ENCODE data around the gene ZMIZ1.

ZMIZ1 gene

GRCh38 chr10:79178614-79179163 is 109.9 kb downstream of the ZMIZ1 start:
- no peak for DNase-seq

DNA sequence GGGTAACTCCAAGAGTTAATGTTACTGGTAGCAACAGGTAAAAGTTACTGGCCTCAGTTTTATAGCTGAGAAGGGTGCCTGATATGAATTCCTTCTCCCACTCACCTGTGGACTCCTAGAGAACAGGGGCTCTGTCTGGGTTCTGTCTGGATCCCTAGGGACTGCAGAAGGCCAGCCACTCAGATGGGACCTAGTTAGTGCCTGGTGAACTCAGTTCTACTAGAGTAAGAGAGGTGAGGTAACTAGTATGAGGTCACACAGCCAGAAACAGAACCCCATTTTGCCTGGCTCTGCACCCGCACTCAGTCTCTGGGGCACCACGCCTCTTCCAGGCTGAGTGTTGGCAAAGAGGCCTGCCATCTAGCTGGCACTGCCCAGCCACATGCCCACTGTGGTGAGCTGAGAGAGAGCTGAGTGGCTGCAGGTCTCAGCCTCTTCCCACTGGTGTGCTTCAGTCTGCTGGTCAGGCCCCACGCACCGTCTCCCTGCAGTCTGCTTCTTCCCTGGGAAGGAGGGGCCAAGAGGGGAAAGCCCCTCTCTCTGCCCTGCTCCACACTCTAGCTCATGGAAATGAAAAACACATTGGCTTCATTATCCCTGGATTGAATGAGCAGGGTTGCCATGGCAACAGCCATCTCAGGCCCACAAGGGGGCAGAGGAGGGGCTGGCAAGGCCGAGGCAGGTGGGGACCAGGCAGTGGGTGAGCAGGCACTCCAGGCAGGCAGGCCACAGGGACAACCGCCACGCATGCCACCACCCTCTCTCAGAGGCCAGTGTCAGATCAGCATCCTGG is 110.6 kb downstream of the ZMIZ1 start:
- no peak for DNase-seq

- DNase-seq = no peak
Observed at GRCh38 chr10:79179957-79180309, 111.2 kb downstream of the ZMIZ1 start.

DNA sequence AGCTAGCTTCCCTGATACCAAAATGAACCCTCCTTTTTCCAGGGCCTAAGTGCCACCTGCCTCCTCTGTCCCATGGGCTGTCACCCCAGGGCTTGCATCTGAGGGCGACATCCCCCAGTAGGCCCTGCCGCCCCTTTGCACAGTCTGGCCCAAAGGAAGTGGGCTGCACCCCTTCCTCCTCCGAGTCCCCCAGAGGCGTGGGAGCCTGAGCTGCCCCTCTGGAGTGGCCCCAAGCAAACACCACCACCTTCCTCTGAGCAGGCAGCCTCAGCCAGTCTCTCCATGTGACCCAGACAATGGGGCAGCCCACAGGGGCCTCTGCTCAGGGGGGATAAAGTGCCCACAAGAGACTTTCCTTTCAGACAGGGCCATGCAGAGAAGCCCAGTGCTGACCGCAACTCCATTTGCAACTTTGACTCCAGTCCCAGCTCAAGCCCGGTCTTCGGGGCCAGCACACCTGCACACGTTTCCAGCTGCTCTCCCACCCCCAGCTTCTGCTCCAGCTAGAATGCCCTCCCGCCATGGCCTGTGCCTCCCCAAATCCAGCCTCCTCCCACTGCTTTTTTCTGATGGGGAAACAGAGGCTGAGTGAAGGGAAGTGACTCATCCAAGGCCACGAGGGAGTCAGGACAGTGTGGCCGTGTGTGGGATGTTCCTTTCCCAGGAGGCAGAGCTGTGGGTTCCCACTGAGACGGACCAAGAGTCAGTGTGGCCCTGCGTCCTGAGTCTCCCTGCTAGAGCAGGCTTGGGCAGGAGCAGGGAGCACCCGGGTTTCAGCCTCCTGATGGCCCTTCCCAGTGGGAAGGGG is 111.9 kb downstream of the ZMIZ1 start:
- no peak for DNase-seq

GRCh38 chr10:79181227-79181626 is 112.5 kb downstream of the ZMIZ1 start:
- DNase-seq = no peak

- DNase-seq = no peak
Observed at GRCh38 chr10:79181698-79182521, 113.1 kb downstream of the ZMIZ1 start.

GRCh38 chr10:79182781-79183467 is 114.2 kb downstream of the ZMIZ1 start:
- no peak for DNase-seq

DNA sequence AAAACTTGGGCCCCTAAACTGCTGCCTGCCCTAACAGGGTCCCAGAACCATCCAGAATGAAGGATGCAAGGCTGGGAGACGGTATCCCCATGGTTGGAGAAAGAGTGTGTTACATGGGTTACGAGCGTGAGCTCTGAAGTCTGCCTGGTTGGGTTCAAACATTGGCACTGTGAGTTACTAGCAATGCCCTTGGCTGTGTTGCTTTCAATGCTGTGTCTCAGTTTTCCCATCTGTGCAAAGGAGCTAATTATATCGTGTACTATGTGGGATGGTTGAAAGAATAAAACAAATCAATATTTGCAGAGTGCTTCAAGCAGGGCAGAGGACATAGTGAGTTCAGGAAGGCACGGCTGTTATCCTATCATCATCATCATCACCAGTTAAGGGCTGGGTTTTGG is 114.7 kb downstream of the ZMIZ1 start:
- DNase-seq = no peak

GRCh38 chr10:79184145-79184625 is 115.4 kb downstream of the ZMIZ1 start:
- DNase-seq = no peak

DNA sequence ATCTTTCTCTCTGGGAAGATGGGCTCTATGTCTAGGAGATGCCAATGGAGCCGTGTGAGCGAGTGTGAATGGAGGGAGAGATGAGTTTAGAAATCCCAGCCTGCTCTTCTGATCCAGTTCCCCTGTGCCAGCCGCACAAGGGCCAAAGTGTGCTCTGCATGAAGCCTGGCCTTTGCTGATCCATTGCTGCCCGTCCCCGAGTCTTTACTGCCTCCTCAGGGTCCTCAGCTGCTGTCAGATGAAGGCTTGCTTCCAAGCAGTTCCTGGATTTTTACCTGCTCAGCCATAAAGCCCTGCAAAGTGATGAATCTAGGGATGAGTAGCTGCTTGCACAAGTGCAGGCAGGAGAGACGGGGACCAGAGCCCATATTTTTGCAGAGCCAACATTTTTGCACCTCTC is 115.9 kb downstream of the ZMIZ1 start:
- DNase-seq = no peak

- no peak for DNase-seq
Observed at GRCh38 chr10:79185067-79185774, 116.5 kb downstream of the ZMIZ1 start.

DNA sequence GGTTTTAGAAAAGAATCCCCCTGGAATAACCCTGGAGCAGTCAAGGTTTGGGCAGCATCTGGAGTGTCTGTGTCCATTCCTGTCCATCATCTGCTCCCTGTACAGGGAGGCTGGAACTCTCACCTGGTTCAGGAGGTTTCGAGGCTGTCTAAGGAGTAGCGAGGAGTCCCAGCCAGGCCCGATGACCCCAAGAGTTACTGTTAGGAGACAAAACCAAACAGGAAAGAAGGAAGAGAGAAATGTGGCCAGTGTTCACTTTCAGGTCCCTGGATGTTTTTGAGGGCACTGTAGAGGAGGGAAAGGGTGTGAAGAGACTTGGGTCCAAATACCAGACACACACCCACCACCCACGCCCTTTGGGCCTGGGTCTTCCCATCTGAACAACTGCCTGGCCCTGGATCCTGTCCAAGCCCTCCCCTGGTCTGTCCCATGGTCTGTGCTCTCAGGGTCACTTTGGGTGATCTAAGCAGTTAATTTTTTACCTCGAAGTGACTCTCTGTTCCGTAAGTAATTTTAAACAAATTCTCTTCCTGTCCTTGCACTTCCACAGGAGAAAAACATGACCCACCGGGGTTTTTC is 117.1 kb downstream of the ZMIZ1 start:
- no peak for DNase-seq

DNA sequence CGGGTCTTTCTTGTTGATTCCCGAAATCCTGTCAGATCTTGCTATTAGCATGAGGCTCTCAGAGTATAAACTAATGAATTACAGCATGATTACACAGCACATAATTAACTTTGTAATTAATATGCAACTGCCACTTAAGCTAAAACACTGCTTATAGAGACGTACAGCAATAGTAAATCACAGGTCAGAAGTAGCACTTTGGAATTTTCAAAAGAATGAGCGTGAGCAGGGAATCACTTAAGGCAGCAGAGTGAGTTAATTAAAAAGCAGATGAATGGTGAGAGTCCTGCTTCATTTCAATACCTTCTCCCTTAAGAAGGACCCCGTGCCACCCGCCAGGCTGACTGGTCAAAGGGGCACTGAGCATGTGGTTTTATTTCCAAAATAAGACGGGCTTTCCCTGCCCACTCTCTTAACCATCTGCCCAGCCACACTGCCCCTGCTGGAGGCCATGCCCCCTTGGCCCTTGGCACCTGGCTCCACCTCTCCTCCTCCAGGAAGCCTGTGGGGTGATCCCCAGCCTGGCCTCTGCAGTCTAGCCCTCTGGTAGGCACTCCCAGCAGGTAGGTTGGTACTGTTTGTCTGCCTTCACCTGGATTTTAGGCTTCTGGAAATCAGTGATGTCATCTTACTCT is 117.8 kb downstream of the ZMIZ1 start:
- no peak for DNase-seq

- DNase-seq = no peak
Observed at GRCh38 chr10:79187121-79187940, 118.6 kb downstream of the ZMIZ1 start.

DNA sequence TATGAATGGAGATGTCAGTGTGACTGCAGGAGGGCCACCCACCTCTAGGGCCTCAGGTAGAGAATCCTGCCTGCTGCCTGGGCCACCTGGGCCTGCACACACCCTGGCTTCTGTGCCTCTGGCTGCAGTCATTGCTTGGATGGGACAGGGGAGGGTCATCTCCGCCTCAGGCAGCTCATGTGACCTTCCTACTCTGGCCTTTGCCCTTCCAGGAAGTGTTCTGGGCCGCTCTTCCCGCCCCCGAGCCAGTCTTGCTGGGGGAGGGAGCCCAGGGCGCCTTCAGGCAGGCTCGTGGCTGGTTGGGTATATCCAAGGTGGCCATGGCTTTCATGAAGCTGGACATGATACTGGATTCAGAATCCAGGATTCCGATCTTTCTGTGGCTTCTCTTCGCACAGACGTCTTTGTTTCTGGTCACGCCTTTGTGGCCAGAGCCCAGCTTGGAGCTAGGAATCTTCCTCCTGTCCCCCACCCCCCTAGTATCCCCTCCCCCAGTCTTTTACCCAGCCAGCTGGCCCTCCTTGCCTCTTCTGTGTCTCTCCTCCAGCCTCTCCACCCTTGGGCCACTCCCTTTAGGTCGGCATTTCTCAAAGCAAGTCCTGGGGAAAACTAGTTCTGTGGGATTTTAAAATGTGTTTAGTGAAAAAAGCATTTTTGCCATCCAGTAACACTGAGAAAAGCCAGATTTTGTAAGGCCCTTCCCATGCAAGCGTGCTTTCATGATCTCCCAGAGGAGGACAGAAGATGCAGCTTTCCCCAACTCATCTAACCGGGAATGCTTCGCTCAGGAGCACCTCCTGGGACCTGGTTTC is 119.6 kb downstream of the ZMIZ1 start:
- DNase-seq = no peak

DNA sequence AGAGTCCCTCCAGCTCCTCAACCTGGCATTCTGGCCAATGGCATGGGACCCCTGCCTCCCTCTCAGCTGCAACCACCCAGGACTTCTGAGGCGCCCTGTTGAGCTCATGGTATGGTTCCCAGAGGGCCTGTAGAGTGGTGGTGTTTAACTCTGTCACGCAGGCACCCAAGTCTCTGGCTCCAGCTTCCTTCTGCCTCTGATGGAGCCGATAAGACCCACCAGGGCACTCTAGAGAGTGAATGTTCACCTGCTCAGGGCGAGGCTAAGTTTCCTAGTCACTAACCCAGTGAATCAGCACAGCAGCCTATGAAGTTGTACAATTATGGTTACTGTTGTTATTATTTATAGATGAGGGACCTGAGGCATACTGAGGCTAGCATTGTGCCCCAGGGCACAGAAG is 120.4 kb downstream of the ZMIZ1 start:
- no peak for DNase-seq

DNA sequence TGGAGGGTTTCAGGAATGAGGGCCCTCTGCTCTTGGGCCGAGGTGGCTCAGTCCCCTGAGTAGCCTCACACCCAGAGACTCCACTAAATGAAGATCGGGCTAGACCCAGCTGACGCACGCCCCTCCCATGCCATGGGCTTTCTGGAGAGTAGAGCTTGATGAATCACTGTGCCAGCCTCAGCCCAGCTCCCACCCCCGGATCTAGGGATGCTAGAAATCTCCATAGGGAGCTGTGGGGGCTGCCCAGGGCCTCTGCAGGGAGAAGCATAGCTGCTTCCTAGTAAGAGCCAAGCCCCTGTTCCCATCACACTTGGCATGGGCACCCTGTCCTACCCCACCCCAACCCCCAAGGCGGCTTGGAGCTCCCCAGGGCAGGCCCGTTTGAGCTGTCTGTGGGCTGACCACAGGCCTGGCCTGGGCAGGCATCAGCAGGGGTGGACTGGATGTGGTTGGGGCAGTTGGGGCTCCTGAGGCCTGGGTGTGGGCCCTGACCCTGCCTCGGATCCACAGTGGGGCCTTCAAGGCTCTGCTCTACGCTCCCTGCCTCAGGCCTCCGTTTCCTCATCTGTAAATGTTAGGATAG is 121.2 kb downstream of the ZMIZ1 start:
- DNase-seq = no peak

GRCh38 chr10:79190740-79191261 is 122.0 kb downstream of the ZMIZ1 start:
- DNase-seq = no peak

All from CD4-positive, alpha-beta T cell treated with Interferon gamma for 1 hour (primary cell).